Hepatocyte (in vitro differentiated cells): ENCODE results near the gene MYRF. TPM values are rescaled to one million over a fixed set of nuclear protein-coding genes. Genes with fewer than 3 reads are reported as not detected.

Source experiments
- DNase-seq: peaks from one replicate; pipeline ENCODE4 v3.0.0-alpha.2; 2016; ENCODE audit warnings: low spot score
- H2AFZ ChIP-seq: fragments of 200-600 bp; sonication (generic); 2 replicates; pipeline ENCODE4 v1.6.0; 2016; ENCODE audit warnings: antibody characterized with exemption, mild to moderate bottlenecking
- H3K27ac ChIP-seq: fragments of 200-600 bp; sonication (generic); 2 replicates; pipeline ENCODE4 v1.5.1; 2016; ENCODE audit warnings: mild to moderate bottlenecking
- H3K27me3 ChIP-seq: fragments of 200-600 bp; sonication (generic); 2 replicates; pipeline ENCODE4 v1.6.1; 2016
- H3K36me3 ChIP-seq: fragments of 200-600 bp; sonication (generic); replicated peaks from 2 replicates; pipeline ENCODE4 v1.5.1; 2016; ENCODE audit warnings: low read depth; ENCODE audit not compliant: insufficient read depth
- H3K4me1 ChIP-seq: fragments of 200-600 bp; sonication (generic); 2 replicates; pipeline ENCODE4 v1.5.1; 2016; ENCODE audit warnings: mild to moderate bottlenecking, moderate library complexity; ENCODE audit not compliant: insufficient read depth
- H3K4me2 ChIP-seq: fragments of 200-600 bp; sonication (generic); 2 replicates; pipeline ENCODE4 v1.6.0; 2016
- H3K4me3 ChIP-seq: fragments of 200-600 bp; sonication (generic); 2 replicates; pipeline ENCODE4 v1.5.1; 2016; ENCODE audit warnings: mild to moderate bottlenecking
- H3K79me2 ChIP-seq: fragments of 200-600 bp; sonication (generic); 2 replicates; pipeline ENCODE4 v1.6.0; 2017; ENCODE audit warnings: mild to moderate bottlenecking
- H3K9me2 ChIP-seq: fragments of 200-600 bp; sonication (generic); replicated peaks from 2 replicates; pipeline ENCODE4 v1.6.0; 2017; ENCODE audit warnings: mild to moderate bottlenecking; ENCODE audit not compliant: insufficient read depth
- H3K9me3 ChIP-seq: fragments of 200-600 bp; sonication (generic); 2 replicates; pipeline ENCODE4 v1.5.1; 2016; ENCODE audit warnings: low read depth, mild to moderate bottlenecking
- H4K20me1 ChIP-seq: fragments of 200-600 bp; sonication (generic); 2 replicates; pipeline ENCODE4 v1.6.0; 2016; ENCODE audit warnings: mild to moderate bottlenecking; ENCODE audit not compliant: insufficient read depth, poor library complexity, severe bottlenecking
- CTCF ChIP-seq: fragments of 200-600 bp; sonication (generic); IDR thresholded peaks from 2 replicates; pipeline ENCODE4 v1.5.1; 2016; ENCODE audit warnings: antibody characterized with exemption, mild to moderate bottlenecking; ENCODE audit not compliant: poor library complexity
- EZH2 ChIP-seq: fragments of 200-600 bp; sonication (generic); IDR thresholded peaks from 2 replicates; pipeline ENCODE4 v1.6.1; 2016; ENCODE audit warnings: antibody characterized with exemption, mild to moderate bottlenecking, borderline replicate concordance
- EZH2phosphoT487 ChIP-seq: fragments of 200-600 bp; sonication (generic); IDR thresholded peaks from one replicate; pipeline ENCODE4 v1.6.1; 2018; ENCODE audit warnings: antibody characterized with exemption, mild to moderate bottlenecking, low read depth, moderate library complexity; ENCODE audit not compliant: unreplicated experiment, severe bottlenecking
- WGBS: methylation state at CpG from one replicate; pipeline ENCODE4 v1.1.6; 2016; ENCODE audit warnings: low lambda C conversion rate; ENCODE audit errors: missing lambda C conversion rate; 5-methylcytosine and 5-hydroxymethylcytosine counted together
- polyA plus RNA-seq: library from polyadenylated mRNA; unstranded; fragments of >200 nt; fragmentation: Nextera tagmentation; extraction: Ambion mirVana; gene quantifications from 2 replicates; pipeline ENCODE4 v1.2.1, GENCODE V29; 2016
- total RNA-seq: library from RNA; depleted of rRNA; stranded (reverse); fragments of >200 nt; gene quantifications from 2 replicates; pipeline ENCODE4 v1.2.3, GENCODE V29; 2014

Gene MYRF
- total and polyA plus RNA-seq, 2 experiments from 2014 or later = 57.3 to 96.7 TPM

GRCh38 chr11:61706452-61707400 lies 45.7 kb upstream of the MYRF start:
- H3K27ac ChIP-seq = no peak overlapping the region
- no peaks in the 10 kb centered on the region for H3K36me3 ChIP-seq
- TF ChIP-seq EZH2 = no peak
- TF ChIP-seq EZH2phosphoT487 = no peak
- no peak for TF ChIP-seq CTCF
- no peak overlapping the region for H3K4me3 ChIP-seq
- H3K27me3 ChIP-seq = no peaks in the 10 kb centered on the region
- no peak for DNase-seq
- no peaks in the 10 kb centered on the region for H3K9me2 ChIP-seq
- no peaks in the 10 kb centered on the region for H3K4me1 ChIP-seq
- H2AFZ ChIP-seq = no peak overlapping the region
- H3K4me2 ChIP-seq = no peak overlapping the region
- H4K20me1 ChIP-seq = peaks cover 4% of the 10 kb centered on the region
- WGBS = 90% methylated on average over 27 of the region's 27 CpGs
- H3K79me2 ChIP-seq = peaks cover 24% of the 10 kb centered on the region
- no peaks in the 10 kb centered on the region for H3K9me3 ChIP-seq

- no peak for DNase-seq
- Histone ChIP-seq H2AFZ (no peak overlapping the region), H3K9me3 (no peaks in the 10 kb centered on the region), H3K4me1 (no peaks in the 10 kb centered on the region), H4K20me1 (peaks cover 4% of the 10 kb centered on the region), H3K9me2 (no peaks in the 10 kb centered on the region), H3K4me3 (no peak overlapping the region), H3K27me3 (no peaks in the 10 kb centered on the region), H3K4me2 (no peak overlapping the region), H3K36me3 (no peaks in the 10 kb centered on the region), H3K27ac (no peak overlapping the region), H3K79me2 (peaks cover 17% of the 10 kb centered on the region)
- 95% methylated on average over 9 of the region's 9 CpGs for WGBS
- TF ChIP-seq EZH2phosphoT487 (no peak), CTCF (no peak), EZH2 (no peak)
Measured at GRCh38 chr11:61707574-61707973, 44.9 kb upstream of the MYRF start.

GRCh38 chr11:61709110-61709509 lies 43.3 kb upstream of the MYRF start:
- no peaks in the 10 kb centered on the region for H3K27me3 ChIP-seq
- no peaks in the 10 kb centered on the region for H3K9me3 ChIP-seq
- no peak overlapping the region for H3K4me2 ChIP-seq
- TF ChIP-seq CTCF (no peak), EZH2phosphoT487 (no peak), EZH2 (no peak)
- H3K36me3 ChIP-seq = no peaks in the 10 kb centered on the region
- H3K27ac ChIP-seq = no peak overlapping the region
- no peaks in the 10 kb centered on the region for H3K4me1 ChIP-seq
- no peak overlapping the region for H2AFZ ChIP-seq
- H3K79me2 ChIP-seq = peaks cover 9% of the 10 kb centered on the region
- no peak overlapping the region for H3K4me3 ChIP-seq
- WGBS = 98% methylated on average over 7 of the region's 7 CpGs
- H3K9me2 ChIP-seq = no peaks in the 10 kb centered on the region
- no peak for DNase-seq
- peaks cover 4% of the 10 kb centered on the region for H4K20me1 ChIP-seq
